Measurements from ENCODE around the gene IL1R2.

The IL1R2 gene

GRCh38 chr2:102046135-102046986 lies 54.6 kb downstream of the IL1R2 start:
- TF ChIP-seq CTCF (IDR thresholded peaks at IDR 0.05; ENCODE audit: low read depth, low read length) = no peak
- H3K4me3 ChIP-seq (ENCODE audit: low read depth, low read length) = no peak overlapping the region

GRCh38 chr2:102048465-102048864 lies 56.7 kb downstream of the IL1R2 start:
- no peak overlapping the region for H3K4me3 ChIP-seq (ENCODE audit: low read depth, low read length)
- TF ChIP-seq CTCF (IDR thresholded peaks at IDR 0.05; ENCODE audit: low read depth, low read length) = no peak

GRCh38 chr2:102049756-102050443 lies 58.1 kb downstream of the IL1R2 start:
- TF ChIP-seq CTCF (IDR thresholded peaks at IDR 0.05; ENCODE audit: low read depth, low read length) = no peak
- H3K4me3 ChIP-seq (ENCODE audit: low read depth, low read length) = no peak overlapping the region

GRCh38 chr2:102050854-102051391 lies 59.2 kb downstream of the IL1R2 start:
- no peak overlapping the region for H3K4me3 ChIP-seq (ENCODE audit: low read depth, low read length)
- TF ChIP-seq CTCF (IDR thresholded peaks at IDR 0.05; ENCODE audit: low read depth, low read length) = no peak

- no peak for TF ChIP-seq CTCF (IDR thresholded peaks at IDR 0.05; ENCODE audit: low read depth, low read length)
- H3K4me3 ChIP-seq (ENCODE audit: low read depth, low read length) = no peak overlapping the region
Measured at GRCh38 chr2:102051692-102052277, 60.0 kb downstream of the IL1R2 start.

- TF ChIP-seq CTCF (IDR thresholded peaks at IDR 0.05; ENCODE audit: low read depth, low read length) = no peak
- H3K4me3 ChIP-seq (ENCODE audit: low read depth, low read length) = no peak overlapping the region
Measured at GRCh38 chr2:102052365-102052764, 60.6 kb downstream of the IL1R2 start.

Data from WI38 (cell line).